GM20431 (cell line): ENCODE measurements around the gene GPC5.
"Not testable (repeated sequence)": the region's sequence is repeated elsewhere in the genome, so short reads cannot be mapped to it uniquely, and the experiment has no call there.

Experiments used
- in situ Hi-C: fragments of 300-500 bp; cut with MseI, MboI; formaldehyde crosslinking; loops from one replicate; pipeline ENCODE4 v1.15.0; 2020; ENCODE audit warnings: low sequenced_read_pairs; ENCODE audit not compliant: unreplicated experiment

Gene GPC5

GRCh38 chr13:92463134-92463533 is 1064.7 kb downstream of the GPC5 start:
- in situ Hi-C loops, result no loop called here

- in situ Hi-C loops, result no loop called here
These were observed 1075.5 kb downstream of the GPC5 start for GRCh38 chr13:92473765-92474475.

GRCh38 chr13:92480387-92480786 is 1082.0 kb downstream of the GPC5 start:
- in situ Hi-C loops, result no loop called here

- in situ Hi-C loops, result not testable (repeated sequence)
These were observed 1084.4 kb downstream of the GPC5 start for GRCh38 chr13:92482790-92483189.

GRCh38 chr13:92483894-92484293 is 1085.5 kb downstream of the GPC5 start:
- in situ Hi-C loops, result no loop called here

DNA sequence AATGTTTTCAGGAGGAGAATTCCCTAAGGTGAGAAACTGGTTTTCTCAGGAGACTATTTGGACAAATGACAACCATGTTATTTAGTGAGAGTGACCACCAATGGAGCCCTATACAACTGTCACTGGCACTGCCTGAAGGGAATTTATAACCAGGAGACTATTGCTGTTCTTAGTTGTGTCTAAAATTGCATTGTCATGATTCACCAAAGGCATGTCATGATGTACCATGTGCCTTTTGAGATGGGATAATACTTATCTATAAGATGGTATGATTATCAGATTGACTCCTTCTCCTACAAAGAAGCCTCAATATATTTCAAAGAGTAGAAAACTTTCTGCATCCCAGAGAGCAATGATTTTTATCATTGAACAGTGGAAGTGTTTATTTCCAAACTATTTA is 1088.8 kb downstream of the GPC5 start:
- in situ Hi-C loops, result no loop called here

- in situ Hi-C loops, result no loop called here
These were observed 1089.9 kb downstream of the GPC5 start for GRCh38 chr13:92488249-92488852.

DNA sequence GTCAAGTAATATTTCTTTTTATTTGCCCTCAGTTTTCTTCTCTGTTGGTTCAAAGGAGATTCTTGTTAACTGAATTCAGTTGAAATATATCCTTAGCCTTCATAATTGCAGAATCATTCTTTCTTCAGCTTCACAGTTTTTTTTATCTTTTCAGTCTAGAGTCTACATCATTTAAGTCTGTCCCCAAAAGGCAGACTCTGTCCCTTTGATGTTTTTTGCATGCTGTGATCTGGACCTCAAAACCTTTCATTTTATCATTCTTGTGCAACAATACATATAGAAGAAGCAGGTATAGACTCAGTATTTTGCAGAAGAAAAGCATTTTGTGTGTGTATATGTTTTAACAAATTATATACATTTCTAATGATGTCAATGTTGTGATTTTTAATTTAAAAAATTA is 1093.4 kb downstream of the GPC5 start:
- in situ Hi-C loops, result no loop called here

- in situ Hi-C loops, result no loop called here
These were observed 1096.5 kb downstream of the GPC5 start for GRCh38 chr13:92494915-92495314.

DNA sequence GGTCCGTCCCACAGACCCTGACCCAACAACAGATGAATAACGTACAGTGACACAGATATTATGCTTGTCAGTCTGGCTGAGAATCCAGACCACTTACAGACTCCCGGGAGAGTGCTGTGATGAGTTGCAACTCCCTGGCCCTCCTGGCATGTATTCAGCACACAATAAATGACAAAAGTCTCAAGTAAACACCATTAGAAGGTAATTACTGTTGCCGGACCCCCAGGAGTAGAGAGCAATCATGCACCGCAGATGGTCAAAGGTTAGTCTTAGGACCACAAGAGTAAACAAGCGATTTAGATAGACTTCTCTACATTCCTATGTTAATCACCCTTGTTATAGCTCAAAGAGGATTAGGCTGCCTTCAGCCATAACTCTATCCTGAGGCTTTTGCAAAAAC is 1101.8 kb downstream of the GPC5 start:
- in situ Hi-C loops, result no loop called here

- in situ Hi-C loops, result no loop called here
These were observed 1112.0 kb downstream of the GPC5 start for GRCh38 chr13:92510416-92510815.

DNA sequence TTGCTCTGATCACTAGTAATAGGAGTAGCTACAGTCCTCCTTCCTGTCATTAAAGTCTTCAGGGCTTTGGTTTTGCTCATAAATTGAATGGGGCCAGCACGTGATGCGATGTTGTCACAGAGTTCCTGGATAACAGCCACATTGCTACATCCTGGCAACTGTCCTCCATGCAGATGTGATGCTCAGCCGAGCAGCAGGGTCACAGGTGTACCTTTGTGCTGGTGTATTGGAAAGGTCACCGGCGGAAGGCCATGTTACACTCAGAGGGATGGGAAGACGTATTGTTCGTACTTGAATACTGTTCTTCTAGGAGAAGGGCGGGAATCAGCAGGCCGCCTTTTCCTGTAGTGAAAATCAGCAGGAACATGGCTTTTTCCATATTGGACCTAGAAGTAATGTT is 1114.4 kb downstream of the GPC5 start:
- in situ Hi-C loops, result no loop called here

DNA sequence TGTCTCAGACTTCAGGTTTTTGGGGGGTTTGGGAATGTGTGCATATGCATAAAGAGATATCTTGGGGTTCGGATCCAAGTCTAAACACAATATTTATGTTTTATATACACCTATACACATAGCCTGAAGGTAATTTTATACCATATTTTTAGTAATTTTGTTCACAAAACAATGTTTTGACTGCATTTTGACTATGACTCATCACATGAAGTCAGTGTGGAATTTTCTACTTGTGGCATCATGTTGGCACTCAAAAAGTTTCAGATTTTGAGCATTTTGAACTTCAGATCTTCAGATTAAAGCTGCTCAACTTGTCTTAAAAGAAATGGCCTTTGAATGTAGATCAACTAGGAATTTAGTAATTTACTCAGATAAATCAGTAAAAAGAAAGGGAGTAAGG is 1115.3 kb downstream of the GPC5 start:
- in situ Hi-C loops, result no loop called here

DNA sequence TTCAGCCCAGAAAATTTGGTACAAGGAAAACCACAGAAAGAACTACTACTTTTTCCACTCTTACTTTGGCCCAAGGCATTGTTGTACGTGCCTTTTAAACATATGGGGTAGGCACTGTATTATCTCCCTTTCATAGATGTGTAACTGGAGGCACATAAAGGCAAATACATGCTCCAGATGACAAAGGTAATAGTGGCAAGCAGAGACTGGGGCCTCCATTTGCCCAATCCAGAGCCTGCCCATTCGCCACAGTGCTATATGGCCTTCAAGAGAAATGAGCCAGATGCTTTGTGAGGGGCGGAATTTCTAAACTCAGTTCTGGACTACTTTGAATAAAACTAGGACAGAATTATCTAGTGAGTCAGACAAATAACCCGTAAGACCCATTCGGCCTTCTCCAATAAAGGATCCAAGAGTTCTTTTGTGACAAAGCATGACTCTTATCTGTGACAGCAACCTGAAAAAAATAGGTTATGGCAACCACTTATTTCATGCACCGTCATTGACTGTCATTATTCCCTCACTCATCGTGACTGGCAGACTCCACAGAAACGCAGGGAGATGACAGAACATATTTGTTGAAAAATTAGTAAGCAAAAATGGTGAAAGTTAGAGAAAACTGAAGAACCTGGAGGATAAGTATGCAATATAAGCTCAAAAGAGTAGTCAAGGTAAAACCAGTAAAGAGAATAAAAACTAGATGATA is 1116.2 kb downstream of the GPC5 start:
- in situ Hi-C loops, result no loop called here

DNA sequence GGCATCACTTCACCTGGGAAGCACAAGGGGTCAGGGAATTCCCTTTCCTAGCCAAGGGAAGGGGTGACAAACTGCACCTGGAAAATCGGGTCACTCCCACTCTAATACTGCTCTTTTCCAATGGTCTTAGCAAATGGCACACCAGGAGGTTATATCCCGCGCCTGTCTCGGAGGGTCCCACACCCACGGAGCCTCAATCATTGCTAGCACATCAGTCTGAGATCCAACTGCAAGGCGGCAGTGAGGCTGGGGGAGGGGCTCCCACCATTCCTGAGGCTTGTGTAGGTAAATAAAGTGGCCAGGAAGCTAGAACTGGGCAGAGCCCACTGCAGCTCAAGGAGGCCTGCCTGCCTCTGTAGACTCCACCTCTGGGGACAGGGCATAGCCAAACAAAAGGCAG is 1118.5 kb downstream of the GPC5 start:
- in situ Hi-C loops, result not testable (repeated sequence)

DNA sequence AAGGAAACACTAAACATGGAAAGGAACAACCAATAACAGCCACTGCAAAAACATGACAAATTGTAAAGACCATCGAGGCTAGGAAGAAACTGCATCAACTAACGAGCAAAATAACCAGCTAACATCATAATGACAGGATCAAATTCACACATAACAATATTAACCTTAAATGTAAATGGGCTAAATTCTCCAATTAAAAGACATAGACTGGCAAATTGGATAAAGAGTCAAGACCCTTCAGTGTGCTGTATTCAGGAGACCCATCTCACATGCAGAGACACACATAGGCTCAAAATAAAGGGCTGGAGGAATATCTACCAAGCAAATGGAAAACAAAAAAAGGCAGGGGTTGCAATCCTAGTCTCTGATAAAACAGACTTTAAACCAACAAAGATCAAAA is 1120.2 kb downstream of the GPC5 start:
- in situ Hi-C loops, result not testable (repeated sequence)

GRCh38 chr13:92530364-92530763 is 1131.9 kb downstream of the GPC5 start:
- in situ Hi-C loops, result no loop called here

DNA sequence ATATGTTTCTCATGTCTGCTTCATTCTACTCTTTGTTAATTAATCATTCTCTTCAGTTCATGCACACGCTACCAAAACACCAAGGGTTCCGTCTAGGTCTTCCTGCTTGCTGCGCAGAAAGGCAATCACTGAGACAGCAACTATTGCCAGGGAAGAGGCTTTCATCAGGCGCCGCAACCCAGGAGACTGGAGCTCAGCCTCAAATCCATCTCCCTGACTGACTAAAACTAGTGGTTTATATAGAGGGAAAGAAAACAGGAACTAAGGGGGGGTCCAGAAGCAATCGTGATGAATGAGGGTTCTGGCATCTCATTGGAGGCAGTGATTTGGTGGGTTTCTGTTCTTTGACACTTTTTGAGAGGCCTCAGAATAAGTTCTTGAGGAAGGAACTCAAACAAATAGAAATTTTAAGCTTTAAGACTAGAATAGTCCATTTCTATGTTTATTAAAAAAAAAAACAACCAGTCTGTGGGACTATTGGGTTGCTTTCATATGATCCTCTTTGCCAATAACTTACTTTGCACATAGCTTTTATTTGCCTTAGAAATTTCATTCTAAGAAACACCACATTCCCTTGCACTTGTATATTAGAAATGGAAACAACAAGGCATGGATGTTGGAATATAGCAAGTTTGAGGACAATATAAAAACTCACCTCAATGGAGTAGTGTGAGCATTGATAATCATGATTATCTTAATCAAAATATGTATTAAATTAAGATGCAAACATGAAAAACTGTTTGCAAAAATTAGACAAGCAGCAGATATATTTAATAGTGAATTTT is 1137.0 kb downstream of the GPC5 start:
- in situ Hi-C loops, result no loop called here

- in situ Hi-C loops, result no loop called here
These were observed 1139.0 kb downstream of the GPC5 start for GRCh38 chr13:92537471-92537870.

DNA sequence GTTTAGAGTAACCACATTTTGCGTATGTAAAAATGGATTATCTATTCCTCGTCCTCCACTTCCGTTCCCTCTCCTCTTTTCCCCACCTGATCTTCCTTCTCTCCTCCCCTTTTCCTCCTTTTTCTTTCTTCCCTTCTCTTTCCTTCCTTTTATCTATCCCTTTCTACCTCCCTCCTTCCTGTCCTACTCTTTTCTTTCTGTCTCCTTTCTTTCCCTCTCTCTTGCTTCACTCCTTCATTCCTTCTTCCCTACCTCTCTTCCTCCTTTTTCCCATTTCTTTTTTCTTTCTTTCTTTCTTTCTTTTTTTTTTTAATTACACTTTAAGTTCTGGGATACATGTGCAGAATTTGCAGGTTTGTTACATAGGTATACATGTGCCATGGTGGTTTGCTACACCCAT is 1139.7 kb downstream of the GPC5 start:
- in situ Hi-C loops, result no loop called here

GRCh38 chr13:92539148-92539547 is 1140.7 kb downstream of the GPC5 start:
- in situ Hi-C loops, result not testable (repeated sequence)
